Kidney epithelial cell (primary cell): ENCODE results near the gene PIWIL4. TPM values are rescaled to one million over a fixed set of nuclear protein-coding genes. Genes with fewer than 3 reads are reported as not detected.

ENCODE experiments used
- DNase-seq: peaks from one replicate; pipeline ENCODE4 v3.0.0-alpha.2; 2010; ENCODE audit warnings: low read depth
- H3K27me3 ChIP-seq: 2 replicates; pipeline ENCODE4 v1.6.0; 2011; ENCODE audit warnings: low read length; ENCODE audit not compliant: control insufficient read depth, insufficient read depth
- H3K36me3 ChIP-seq: 2 replicates; pipeline ENCODE4 v1.5.1; 2011; ENCODE audit warnings: low read length; ENCODE audit not compliant: control insufficient read depth, insufficient read depth
- H3K4me3 ChIP-seq: 2 replicates; pipeline ENCODE4 v1.5.1; 2011; ENCODE audit warnings: low read depth, mild to moderate bottlenecking, control low read depth, low read length
- CTCF ChIP-seq: IDR thresholded peaks from 2 replicates; pipeline ENCODE4 v1.5.1; 2011; ENCODE audit warnings: mild to moderate bottlenecking, moderate library complexity, low read length, control low read depth, inconsistent platforms; ENCODE audit not compliant: insufficient read depth, poor library complexity, severe bottlenecking
- total RNA-seq: library from RNA; depleted of rRNA; stranded (reverse); fragments of >200 nt; gene quantifications from 2 replicates; pipeline ENCODE4 v1.2.3, GENCODE V29; 2015

PIWIL4 gene
- total RNA-seq, 1 donor from 2014 or later = 3.7 TPM

- no peak overlapping the region for H3K4me3 ChIP-seq
- no peaks in the 10 kb centered on the region for H3K27me3 ChIP-seq
- no peak for DNase-seq
- no peak for TF ChIP-seq CTCF
- H3K36me3 ChIP-seq = no peaks in the 10 kb centered on the region
These were observed 33.2 kb upstream of the PIWIL4 start for GRCh38 chr11:94533696-94534630.

GRCh38 chr11:94536386-94536785, 30.8 kb upstream of the PIWIL4 start:
- DNase-seq = no peak
- H3K27me3 ChIP-seq = no peaks in the 10 kb centered on the region

GRCh38 chr11:94537031-94537600, 30.1 kb upstream of the PIWIL4 start:
- H3K4me3 ChIP-seq = no peak overlapping the region
- DNase-seq = no peak
- H3K36me3 ChIP-seq = no peaks in the 10 kb centered on the region
- no peak for TF ChIP-seq CTCF
- H3K27me3 ChIP-seq = no peaks in the 10 kb centered on the region

More at GRCh38 chr11:94536386-94536785, 30.8 kb upstream of the PIWIL4 start:
- Histone ChIP-seq H3K4me3 (no peak overlapping the region), H3K36me3 (no peaks in the 10 kb centered on the region)
- TF ChIP-seq CTCF = no peak

- TF ChIP-seq CTCF = no peak
- no peaks in the 10 kb centered on the region for H3K27me3 ChIP-seq
- no peak overlapping the region for H3K4me3 ChIP-seq
- no peaks in the 10 kb centered on the region for H3K36me3 ChIP-seq
- no peak for DNase-seq
These were observed 27.7 kb upstream of the PIWIL4 start for GRCh38 chr11:94539420-94539819.

- no peak for TF ChIP-seq CTCF
- DNase-seq = peak; percentile 43
- Histone ChIP-seq H3K36me3 (no peaks in the 10 kb centered on the region), H3K27me3 (no peaks in the 10 kb centered on the region), H3K4me3 (peak within 1 kb of the TSS; percentile 58)
These were observed 23.2 kb upstream of the PIWIL4 start, which contains the start of gene FUT4 for GRCh38 chr11:94543695-94544645. Gene FUT4 (plus strand): TSS chr11:94543921. CDS start chr11:94544134, 213 bp downstream.
